Right ventricle myocardium superior (tissue), 1 donor: ENCODE data around the gene SFSWAP. TPM values are rescaled to one million over a fixed set of nuclear protein-coding genes. Genes with fewer than 3 reads are reported as not detected.
"Not testable (repeated sequence)": the region's sequence is repeated elsewhere in the genome, so short reads cannot be mapped to it uniquely, and the experiment has no call there.

ENCODE experiments used
- ATAC-seq: fragments of 200-7000 bp; cut with Tn5 transposase; one replicate; pipeline ENCODE4 v1.9.1; 2020; ENCODE audit warnings: mild to moderate bottlenecking; ENCODE audit not compliant: poor library complexity
- DNase-seq: peaks from one replicate; pipeline ENCODE4 v3.0.0-alpha.2; 2020
- intact Hi-C: fragments of 100-400 bp; cut with DNase I; formaldehyde crosslinking; loops from one replicate; pipeline ENCODE4 v1.11.2; 2022
- long read RNA-seq: library from polyadenylated mRNA; unstranded; transcript quantifications from one replicate; pipeline ENCODE4 v2.0.0, GENCODE V29; 2021
- total RNA-seq: library from RNA; stranded (reverse); fragmentation: NEBNext Ultra II Directional; extraction: Animal tissue kit (Norgen Biotek cat#: 25700); gene quantifications from one replicate; pipeline ENCODE4 v1.2.1, GENCODE V29; 2021
- donor health status: DM: no; HTN: yes; CAD: no; lungs with severe emphysema.

Gene SFSWAP
- 19.4 TPM for total RNA-seq
- long read RNA-seq, transcript SFSWAP-201 (18 exons, 3,246 nt), result major isoform, 5 of 35 reads
- long read RNA-seq, partial matches to known transcripts, result 22 of 35 reads
- long read RNA-seq, other reads (novel, unspliced or antisense), result 7 of 35 reads

- intact Hi-C loops, result loop anchor here (10.0 kb wide), 1 partner anchor 606 kb away; no protein-coding TSS in a partner anchor
- DNase-seq, result peak; percentile 87
- ATAC-seq, result peak; percentile 99
These were observed at the start of gene SFSWAP for GRCh38 chr12:131710464-131711457. SFSWAP (plus strand) TSS chr12:131711090; CDS start chr12:131711230, 140 bp downstream.

- ATAC-seq, result peak; percentile 66
- DNase-seq, intact Hi-C loops: not testable (repeated sequence)
These were observed 49.5 kb upstream of the SFSWAP start for GRCh38 chr12:131661170-131661985.

GRCh38 chr12:131661986-131662288, 49.0 kb upstream of the SFSWAP start:
- ATAC-seq, result peak; percentile 19
- DNase-seq, intact Hi-C loops: not testable (repeated sequence)

- intact Hi-C loops, result not testable (repeated sequence)
These were observed 48.5 kb upstream of the SFSWAP start for GRCh38 chr12:131662346-131662745.

GRCh38 chr12:131665666-131666065, 45.2 kb upstream of the SFSWAP start:
- intact Hi-C loops, DNase-seq, ATAC-seq: not testable (repeated sequence)

More at GRCh38 chr12:131662346-131662745, 48.5 kb upstream of the SFSWAP start:
- not testable (repeated sequence) for ATAC-seq, DNase-seq

GRCh38 chr12:131666486-131666885, 44.4 kb upstream of the SFSWAP start:
- DNase-seq, intact Hi-C loops, ATAC-seq: not testable (repeated sequence)

- ATAC-seq, DNase-seq, intact Hi-C loops: not testable (repeated sequence)
These were observed 43.8 kb upstream of the SFSWAP start for GRCh38 chr12:131666978-131667601.

GRCh38 chr12:131671276-131671675, 39.6 kb upstream of the SFSWAP start:
- no peak for ATAC-seq
- DNase-seq, result no peak
- intact Hi-C loops, result no loop called here

- no peak for ATAC-seq
- intact Hi-C loops, result no loop called here
- no peak for DNase-seq
These were observed 39.0 kb upstream of the SFSWAP start for GRCh38 chr12:131671871-131672270.

- intact Hi-C loops, result no loop called here
- ATAC-seq, result no peak
- DNase-seq, result no peak
These were observed 38.5 kb upstream of the SFSWAP start for GRCh38 chr12:131672311-131672940.

GRCh38 chr12:131672941-131673887, 37.7 kb upstream of the SFSWAP start:
- DNase-seq (no peak), ATAC-seq (no peak)
- intact Hi-C loops, result no loop called here

GRCh38 chr12:131673888-131674257, 37.0 kb upstream of the SFSWAP start:
- intact Hi-C loops, result no loop called here
- DNase-seq (no peak), ATAC-seq (no peak)

GRCh38 chr12:131674373-131674772, 36.5 kb upstream of the SFSWAP start:
- intact Hi-C loops, result no loop called here
- ATAC-seq, result no peak
- no peak for DNase-seq

GRCh38 chr12:131675126-131676080, 35.5 kb upstream of the SFSWAP start:
- intact Hi-C loops, result no loop called here
- ATAC-seq (no peak), DNase-seq (no peak)

- DNase-seq, result no peak
- no peak for ATAC-seq
- intact Hi-C loops, result no loop called here
These were observed 34.3 kb upstream of the SFSWAP start for GRCh38 chr12:131676544-131676943.

- intact Hi-C loops, DNase-seq, ATAC-seq: not testable (repeated sequence)
These were observed 33.8 kb upstream of the SFSWAP start for GRCh38 chr12:131677067-131677466.
